Right lobe of liver (tissue), 6 donors: ENCODE results near the gene ELOVL5. TPM values are rescaled to one million over a fixed set of nuclear protein-coding genes. Genes with fewer than 3 reads are reported as not detected.
"Not testable (repeated sequence)": the region's sequence is repeated elsewhere in the genome, so short reads cannot be mapped to it uniquely, and the experiment has no call there.

ENCODE experiments used
- ATAC-seq, 4 donors: fragments of 200-7000 bp; cut with Tn5 transposase; one replicate each; pipeline ENCODE4 v1.9.1; 2020; ENCODE audit warnings: mild to moderate bottlenecking in 4 of 4, moderate library complexity in 4 of 4
- DNase-seq, 3 donors: peaks; one replicate each; pipeline ENCODE4 v3.0.0-alpha.2; 2020
- H3K27ac ChIP-seq, 3 donors: fragments of 200-600 bp; one replicate each; pipeline ENCODE4 v1.8.0; 2022
- H3K27me3 ChIP-seq, 2 donors: fragments of 200-600 bp; one replicate each; pipeline ENCODE4 v1.8.0; 2022
- H3K36me3 ChIP-seq, 4 donors: fragments of 200-600 bp; sonication (generic) in 1 of 4; one replicate each; pipeline versions ENCODE4 v1.5.1 to v1.8.0; 2017 to 2022; ENCODE audit warnings: control low read depth in 1 of 4
- H3K4me1 ChIP-seq, 4 donors: fragments of 200-600 bp; sonication (generic) in 1 of 4; one replicate each; pipeline versions ENCODE4 v1.5.1 to v1.8.0; 2017 to 2022; ENCODE audit warnings: control low read depth in 1 of 4
- H3K4me3 ChIP-seq, 3 donors: fragments of 200-600 bp; one replicate each; pipeline ENCODE4 v1.8.0; 2022
- H3K9me3 ChIP-seq, 4 donors: fragments of 200-600 bp; sonication (generic) in 1 of 4; one replicate each; pipeline versions ENCODE4 v1.5.1 to v1.8.0; 2017 to 2022; ENCODE audit warnings: control low read depth in 1 of 4
- POLR2A ChIP-seq: fragments of 450-650 bp; IDR thresholded peaks from one replicate; pipeline ENCODE4 v1.6.1; 2017; ENCODE audit warnings: antibody characterized with exemption, mild to moderate bottlenecking
- WGBS: methylation state at CpG from one replicate; pipeline ENCODE4 v1.1.6; 2018; ENCODE audit warnings: low coverage, low lambda C conversion rate; ENCODE audit not compliant: insufficient coverage; ENCODE audit errors: missing lambda C conversion rate; 5-methylcytosine and 5-hydroxymethylcytosine counted together
- intact Hi-C, 2 donors: fragments of 100-400 bp; cut with DNase I; formaldehyde crosslinking; loops; one replicate each; pipeline versions ENCODE4 v1.11.2 to v1.14.1; 2022
- total RNA-seq, 6 experiments: library from RNA; depleted of rRNA in 2 of 6; stranded (reverse); fragments of >200 nt in 2 of 6; fragmentation: NEBNext Ultra II Directional in 3 of 6; extraction: Animal tissue kit (Norgen Biotek cat#: 25700) in 3 of 6; gene quantifications; one replicate each; pipeline versions ENCODE4 v1.1.0 to v1.2.4, GENCODE V29; 2016 to 2023
- TF ChIP-seq, protein P1 (sequence below), 4 donors: fragments of 200-600 bp in 3 of 4; fragments of 450-650 bp in 1 of 4; IDR thresholded peaks; one replicate each; pipeline versions ENCODE4 v1.5.1 to v1.8.0; 2016 to 2022; ENCODE audit warnings: antibody characterized with exemption in 4 of 4, mild to moderate bottlenecking in 2 of 4
- donor health status: DM: no; HTN: yes; CAD: no.
- donor health status: DM: no; HTN: no; CAD: no.
- donor health status: DM: no; HTN: no; CAD: no.
- donor health status: DM: no; HTN: yes; CAD: no.
- donor health status: DM: no; HTN: yes; CAD: no.

ELOVL5 gene
- total RNA-seq, 6 experiments from 2014 or later, result 48.5 to 117 (median 55.7) TPM

DNA sequence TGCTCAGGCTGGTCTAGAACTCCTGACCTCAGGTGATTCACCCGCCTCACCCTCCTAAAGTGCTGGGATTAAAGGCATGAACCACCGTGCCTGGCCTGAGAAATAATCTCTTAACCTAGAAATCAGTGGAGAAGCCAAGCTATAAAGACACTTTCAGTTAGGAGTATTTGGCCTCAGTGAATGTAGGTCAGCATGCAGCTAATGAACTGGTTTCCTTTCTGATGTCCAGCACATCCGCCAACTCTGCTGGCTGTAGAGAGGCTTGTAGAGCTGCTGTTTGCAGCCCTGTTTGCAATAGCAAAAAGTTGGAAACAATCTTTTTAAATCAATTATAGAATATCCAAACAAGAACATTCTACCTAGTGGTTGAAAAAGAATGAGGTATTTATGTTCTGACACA lies 42.4 kb upstream of the ELOVL5 start:
- H3K27ac ChIP-seq, result no peak overlapping the region
- no peaks in the 10 kb centered on the region for H3K36me3 ChIP-seq
- H3K4me3 ChIP-seq, result no peak overlapping the region
- no peak for TF ChIP-seq POLR2A
- TF ChIP-seq, protein P1, sequence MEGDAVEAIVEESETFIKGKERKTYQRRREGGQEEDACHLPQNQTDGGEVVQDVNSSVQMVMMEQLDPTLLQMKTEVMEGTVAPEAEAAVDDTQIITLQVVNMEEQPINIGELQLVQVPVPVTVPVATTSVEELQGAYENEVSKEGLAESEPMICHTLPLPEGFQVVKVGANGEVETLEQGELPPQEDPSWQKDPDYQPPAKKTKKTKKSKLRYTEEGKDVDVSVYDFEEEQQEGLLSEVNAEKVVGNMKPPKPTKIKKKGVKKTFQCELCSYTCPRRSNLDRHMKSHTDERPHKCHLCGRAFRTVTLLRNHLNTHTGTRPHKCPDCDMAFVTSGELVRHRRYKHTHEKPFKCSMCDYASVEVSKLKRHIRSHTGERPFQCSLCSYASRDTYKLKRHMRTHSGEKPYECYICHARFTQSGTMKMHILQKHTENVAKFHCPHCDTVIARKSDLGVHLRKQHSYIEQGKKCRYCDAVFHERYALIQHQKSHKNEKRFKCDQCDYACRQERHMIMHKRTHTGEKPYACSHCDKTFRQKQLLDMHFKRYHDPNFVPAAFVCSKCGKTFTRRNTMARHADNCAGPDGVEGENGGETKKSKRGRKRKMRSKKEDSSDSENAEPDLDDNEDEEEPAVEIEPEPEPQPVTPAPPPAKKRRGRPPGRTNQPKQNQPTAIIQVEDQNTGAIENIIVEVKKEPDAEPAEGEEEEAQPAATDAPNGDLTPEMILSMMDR (IDR thresholded peaks at IDR 0.05), result no peak
- 31% methylated on average over 3 of the region's 3 CpGs for WGBS
- no peaks in the 10 kb centered on the region for H3K4me1 ChIP-seq
- peak; percentile 77 to 88 (median 84) for ATAC-seq
- intact Hi-C loops, result no loop called here
- no peaks in the 10 kb centered on the region for H3K27me3 ChIP-seq
- peak in 1 of 3 donors; percentile 54 for DNase-seq
- H3K9me3 ChIP-seq, result no peaks in the 10 kb centered on the region

DNA sequence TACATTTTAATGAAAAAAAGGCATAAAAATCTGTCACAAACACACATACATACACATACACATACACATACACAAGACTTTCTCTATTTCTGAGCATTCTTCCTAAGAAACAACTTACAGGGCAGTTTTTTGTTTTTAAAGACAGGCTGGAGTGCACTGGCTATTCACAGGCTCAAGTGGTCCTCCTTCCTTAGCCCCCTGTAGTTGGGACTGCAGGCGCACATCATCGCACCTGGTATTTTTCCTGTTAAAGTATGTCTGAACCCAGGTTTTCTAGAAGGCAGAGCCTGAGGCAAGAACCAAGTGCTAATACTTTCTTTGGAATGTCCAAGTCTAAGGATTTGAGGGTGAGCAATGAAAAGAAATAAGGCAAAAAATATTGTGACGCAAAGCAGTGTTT lies 41.3 kb upstream of the ELOVL5 start:
- Histone ChIP-seq H3K9me3 (no peaks in the 10 kb centered on the region), H3K4me3 (no peak overlapping the region), H3K27ac (no peak overlapping the region), H3K27me3 (no peaks in the 10 kb centered on the region), H3K36me3 (no peaks in the 10 kb centered on the region), H3K4me1 (no peaks in the 10 kb centered on the region)
- no peak for TF ChIP-seq POLR2A
- TF ChIP-seq, protein P1 (IDR thresholded peaks at IDR 0.05), result no peak
- ATAC-seq (no peak), DNase-seq (no peak)
- WGBS, result 79% methylated on average over 3 of the region's 3 CpGs
- intact Hi-C loops, result no loop called here

DNA sequence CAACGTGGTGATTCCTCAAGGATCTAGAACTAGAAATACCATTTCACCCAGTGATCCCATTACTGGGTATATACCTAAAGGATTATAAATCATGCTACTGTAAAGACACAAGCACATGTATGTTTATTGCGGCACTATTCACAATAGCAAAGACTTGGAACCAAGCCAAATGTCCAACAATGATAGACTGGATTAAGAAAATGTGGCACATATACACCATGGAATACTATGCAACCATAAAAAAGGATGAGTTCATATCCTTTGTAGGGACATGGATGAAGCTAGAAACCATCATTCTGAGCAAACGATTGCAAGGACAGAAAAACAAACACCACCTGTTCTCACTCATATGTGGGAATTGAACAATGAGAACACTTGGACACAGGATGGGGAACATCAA lies 39.9 kb upstream of the ELOVL5 start:
- intact Hi-C loops, ATAC-seq, H3K36me3 ChIP-seq, H3K9me3 ChIP-seq, H3K27ac ChIP-seq, DNase-seq, H3K4me3 ChIP-seq, H3K27me3 ChIP-seq, H3K4me1 ChIP-seq: not testable (repeated sequence)
- 62% methylated on average over 2 of the region's 3 CpGs for WGBS

DNA sequence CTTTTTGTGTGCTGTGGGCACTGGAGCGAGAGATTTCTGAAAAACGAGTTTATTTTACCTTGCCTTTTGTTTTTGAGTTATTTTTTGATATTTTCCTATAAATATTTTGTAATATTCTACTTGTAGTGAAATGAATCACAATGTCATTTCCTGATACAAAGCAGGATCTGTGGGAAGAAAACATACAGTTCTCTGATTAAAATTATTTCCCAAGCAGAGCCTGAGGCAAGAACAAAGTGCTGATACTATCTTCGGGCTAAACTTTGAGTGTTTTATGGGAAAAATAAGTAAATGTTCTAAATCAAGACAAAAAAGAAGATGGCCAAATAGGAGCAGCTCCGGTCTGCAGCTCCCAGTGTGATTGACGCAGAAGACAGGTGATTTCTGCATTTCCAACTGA lies 33.7 kb upstream of the ELOVL5 start:
- no peaks in the 10 kb centered on the region for H3K27me3 ChIP-seq
- TF ChIP-seq, protein P1 (IDR thresholded peaks at IDR 0.05), result no peak
- 75% methylated on average over 5 of the region's 5 CpGs for WGBS
- peaks cover 0 to 9% (median 4%) of the 10 kb centered on the region in 4 donors for H3K4me1 ChIP-seq
- H3K36me3 ChIP-seq, result no peaks in the 10 kb centered on the region
- intact Hi-C loops, result no loop called here
- ATAC-seq (no peak), DNase-seq (no peak)
- H3K9me3 ChIP-seq, result no peaks in the 10 kb centered on the region
- H3K4me3 ChIP-seq, result no peak overlapping the region
- no peak overlapping the region for H3K27ac ChIP-seq

DNA sequence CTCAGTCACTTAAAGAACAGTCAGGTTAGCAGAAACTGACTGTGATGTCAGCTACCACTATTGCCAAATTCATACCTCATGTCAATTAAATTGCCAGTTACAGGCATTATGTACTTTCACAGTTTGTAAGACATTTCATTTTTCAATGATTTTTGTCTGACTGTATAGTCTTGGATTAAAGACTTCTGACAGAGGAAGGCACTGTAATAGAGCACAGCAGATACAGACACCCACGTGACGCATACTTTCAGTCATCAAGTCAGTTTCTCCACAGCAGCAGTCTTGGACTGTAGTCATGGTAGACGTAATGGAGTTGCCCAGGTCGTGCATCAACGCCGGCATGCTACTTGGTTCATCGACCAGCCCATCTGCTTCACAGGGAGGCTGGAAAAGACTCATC lies 29.5 kb upstream of the ELOVL5 start:
- WGBS, result 87% methylated on average over 7 of the region's 7 CpGs
- no peak for TF ChIP-seq POLR2A
- TF ChIP-seq, protein P1 (IDR thresholded peaks at IDR 0.05), result no peak
- no peaks in the 10 kb centered on the region for H3K27me3 ChIP-seq
- no peak overlapping the region for H3K4me3 ChIP-seq
- intact Hi-C loops, result no loop called here
- DNase-seq (no peak), ATAC-seq (peak in 2 of 4 donors; percentile 5 to 41)
- no peaks in the 10 kb centered on the region for H3K9me3 ChIP-seq
- H3K36me3 ChIP-seq, result no peaks in the 10 kb centered on the region
- peak overlapping the region in 2 of 3 donors; percentile 69 to 75 for H3K27ac ChIP-seq
- H3K4me1 ChIP-seq, result peaks cover 0 to 35% (median 10%) of the 10 kb centered on the region in 4 donors
